Caco-2 (cell line): ENCODE data around the gene CAPN2. TPM values are rescaled to one million over a fixed set of nuclear protein-coding genes. Genes with fewer than 3 reads are reported as not detected.

Experiments used
- BruUV-seq: library from RNA; stranded (reverse); fragments of 400-500 nt; replicated peaks from 2 replicates; lab custom pipeline; 2021; lab: Mats Ljungman, UMichigan
- CTCF ChIA-PET: fragments of 300-600 bp; sonication (Branson Sonifier 250); formaldehyde crosslinking; loops from one replicate; lab custom pipeline; 2022; ENCODE audit warnings: antibody characterized with exemption; lab: Charles Lee
- POLR2A ChIA-PET: fragments of 300-600 bp; sonication (Branson Sonifier 250); formaldehyde crosslinking; loops from one replicate; lab custom pipeline; 2022; ENCODE audit warnings: antibody characterized with exemption; lab: Charles Lee
- DNase-seq, 2 experiments: peaks; one replicate each; pipeline versions ENCODE4 v3.0.0 to v3.0.0-alpha.2; 2020 to 2022
- H3K27me3 ChIP-seq: replicated peaks from 2 replicates; pipeline ENCODE4 v1.6.0; 2011; ENCODE audit warnings: low read length; ENCODE audit not compliant: control insufficient read depth, insufficient read depth
- H3K36me3 ChIP-seq: 2 replicates; pipeline ENCODE4 v1.5.1; 2011; ENCODE audit warnings: low read length; ENCODE audit not compliant: control insufficient read depth, insufficient read depth
- H3K4me1 ChIP-seq: fragments of 250-450 bp; sonication (Bioruptor Pico); 2 replicates; pipeline ENCODE4 v1.5.1; 2020; ENCODE audit warnings: mild to moderate bottlenecking
- H3K4me3 ChIP-seq: 2 replicates; pipeline ENCODE4 v1.5.1; 2011; ENCODE audit warnings: low read depth, mild to moderate bottlenecking, control low read depth, low read length
- H3K9me3 ChIP-seq: fragments of 250-450 bp; sonication (Bioruptor Pico); 2 replicates; pipeline ENCODE4 v1.5.1; 2020; ENCODE audit warnings: mild to moderate bottlenecking, moderate library complexity
- H3K27ac Mint-ChIP-seq: one replicate; pipeline ENCODE4 v1.8.0; 2022; ENCODE audit warnings: mixed read lengths; ENCODE audit not compliant: unreplicated experiment
- H3K27me3 Mint-ChIP-seq: one replicate; pipeline ENCODE4 v1.8.0; 2022; ENCODE audit warnings: mixed read lengths; ENCODE audit not compliant: insufficient read depth, unreplicated experiment
- H3K36me3 Mint-ChIP-seq: one replicate; pipeline ENCODE4 v1.8.0; 2022; ENCODE audit warnings: mild to moderate bottlenecking, mixed read lengths; ENCODE audit not compliant: insufficient read depth, unreplicated experiment
- H3K4me1 Mint-ChIP-seq: one replicate; pipeline ENCODE4 v1.8.0; 2022; ENCODE audit warnings: low read depth, mixed read lengths; ENCODE audit not compliant: unreplicated experiment
- H3K4me3 Mint-ChIP-seq: one replicate; pipeline ENCODE4 v1.8.0; 2022; ENCODE audit warnings: mild to moderate bottlenecking, moderate library complexity, mixed read lengths; ENCODE audit not compliant: unreplicated experiment
- H3K9me3 Mint-ChIP-seq: one replicate; pipeline ENCODE4 v1.8.0; 2022; ENCODE audit warnings: mixed read lengths; ENCODE audit not compliant: unreplicated experiment
- intact Hi-C: fragments of 100-400 bp; cut with micrococcal nuclease; formaldehyde crosslinking; loops from one replicate; pipeline ENCODE4 v1.10.0; 2022; ENCODE audit not compliant: unreplicated experiment
- total RNA-seq: library from RNA; stranded (reverse); gene quantifications from 2 replicates; pipeline ENCODE4 v1.2.3, GENCODE V29; 2022
- TF ChIP-seq, protein P1 (sequence below), 2 experiments: fragments of 200-600 bp in 1 of 2; IDR thresholded peaks; 1 replicate in 1 of 2; 2 replicates in 1 of 2; pipeline versions ENCODE4 v1.5.1 to v1.8.0; 2011 to 2022; ENCODE audit warnings: antibody characterized with exemption in 1 of 2, control low read depth in 1 of 2, inconsistent platforms in 1 of 2, low read depth in 1 of 2, low read length in 1 of 2, mild to moderate bottlenecking in 1 of 2, moderate library complexity in 1 of 2; ENCODE audit not compliant: insufficient read depth in 1 of 2, severe bottlenecking in 1 of 2, unreplicated experiment in 1 of 2

Gene CAPN2
- total RNA-seq, 1 experiment from 2014 or later: 157 TPM

DNA sequence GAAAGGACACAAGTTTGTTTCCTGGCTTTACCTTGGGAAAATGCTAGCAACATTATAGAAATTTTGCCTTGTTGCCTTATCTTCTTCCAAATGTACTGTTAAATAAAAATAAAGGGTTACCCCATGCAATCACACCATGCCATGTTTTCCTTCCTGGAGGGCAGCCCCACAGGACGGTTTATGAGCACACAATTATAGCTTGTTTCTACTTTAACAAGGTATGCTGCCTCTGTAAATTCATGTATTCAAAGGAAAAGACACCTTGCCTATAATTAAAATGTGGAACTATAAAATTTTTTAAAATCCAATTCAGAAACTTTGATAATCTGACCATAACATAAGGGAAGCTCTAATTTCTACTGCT, 63.4 kb downstream of the CAPN2 start:
- Mint-ChIP-seq H3K36me3 (peaks cover 91% of the 10 kb centered on the region), H3K4me3 (peak overlapping the region; percentile 17), H3K27ac (peak overlapping the region; percentile 89), H3K4me1 (peaks cover 49% of the 10 kb centered on the region), H3K9me3 (no peaks in the 10 kb centered on the region), H3K27me3 (no peaks in the 10 kb centered on the region)
- ChIA-PET POLR2A (interaction anchor here (0.6 kb wide), 1 partner anchor 34 kb away, joined by 3 read pairs; no protein-coding TSS in a partner anchor), CTCF (interaction anchor here (1.9 kb wide), 1 partner anchor 63 kb away, joined by 7 read pairs; the partner anchor contains the start of gene CAPN2)
- intact Hi-C loops: no loop called here
- BruUV-seq: no TSS peak
- Histone ChIP-seq H3K36me3 (peaks cover 11% of the 10 kb centered on the region), H3K27me3 (no peaks in the 10 kb centered on the region), H3K4me1 (peaks cover 58% of the 10 kb centered on the region), H3K9me3 (no peaks in the 10 kb centered on the region), H3K4me3 (no peak overlapping the region)
- no peak for DNase-seq
- TF ChIP-seq, protein P1, sequence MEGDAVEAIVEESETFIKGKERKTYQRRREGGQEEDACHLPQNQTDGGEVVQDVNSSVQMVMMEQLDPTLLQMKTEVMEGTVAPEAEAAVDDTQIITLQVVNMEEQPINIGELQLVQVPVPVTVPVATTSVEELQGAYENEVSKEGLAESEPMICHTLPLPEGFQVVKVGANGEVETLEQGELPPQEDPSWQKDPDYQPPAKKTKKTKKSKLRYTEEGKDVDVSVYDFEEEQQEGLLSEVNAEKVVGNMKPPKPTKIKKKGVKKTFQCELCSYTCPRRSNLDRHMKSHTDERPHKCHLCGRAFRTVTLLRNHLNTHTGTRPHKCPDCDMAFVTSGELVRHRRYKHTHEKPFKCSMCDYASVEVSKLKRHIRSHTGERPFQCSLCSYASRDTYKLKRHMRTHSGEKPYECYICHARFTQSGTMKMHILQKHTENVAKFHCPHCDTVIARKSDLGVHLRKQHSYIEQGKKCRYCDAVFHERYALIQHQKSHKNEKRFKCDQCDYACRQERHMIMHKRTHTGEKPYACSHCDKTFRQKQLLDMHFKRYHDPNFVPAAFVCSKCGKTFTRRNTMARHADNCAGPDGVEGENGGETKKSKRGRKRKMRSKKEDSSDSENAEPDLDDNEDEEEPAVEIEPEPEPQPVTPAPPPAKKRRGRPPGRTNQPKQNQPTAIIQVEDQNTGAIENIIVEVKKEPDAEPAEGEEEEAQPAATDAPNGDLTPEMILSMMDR (IDR thresholded peaks at IDR 0.05; ENCODE audit: insufficient read depth in 1 of 2, low read depth in 1 of 2, low read length in 1 of 2, severe bottlenecking in 1 of 2, unreplicated experiment in 1 of 2): no peak

- Histone ChIP-seq H3K36me3 (peaks cover 11% of the 10 kb centered on the region), H3K9me3 (no peaks in the 10 kb centered on the region), H3K4me3 (no peak overlapping the region), H3K4me1 (peaks cover 52% of the 10 kb centered on the region), H3K27me3 (no peaks in the 10 kb centered on the region)
- peak; percentile 58 to 77 for DNase-seq
- intact Hi-C loops: no loop called here
- H3K4me3 Mint-ChIP-seq: peak overlapping the region; percentile 17
- ChIA-PET POLR2A (interaction anchor here (0.6 to 1.1 kb wide), 5 partner anchors 11 to 462 kb away, joined by 3 to 5 read pairs (median 3); no protein-coding TSS in a partner anchor), CTCF (interaction anchor here (0.9 to 1.9 kb wide), 5 partner anchors 37 to 275 kb away, joined by 3 to 7 read pairs (median 4); partner anchors contain the start of gene CAPN2)
- no peaks in the 10 kb centered on the region for H3K9me3 Mint-ChIP-seq
- BruUV-seq: no TSS peak
- H3K27me3 Mint-ChIP-seq: no peaks in the 10 kb centered on the region
- H3K4me1 Mint-ChIP-seq: peaks cover 43% of the 10 kb centered on the region
- TF ChIP-seq, protein P1 (IDR thresholded peaks at IDR 0.05; ENCODE audit: insufficient read depth in 1 of 2, low read depth in 1 of 2, low read length in 1 of 2, severe bottlenecking in 1 of 2, unreplicated experiment in 1 of 2): no peak
- peak overlapping the region; percentile 89 for H3K27ac Mint-ChIP-seq
- peaks cover 91% of the 10 kb centered on the region for H3K36me3 Mint-ChIP-seq
Observed at GRCh38 chr1:223776075-223776814, 63.9 kb downstream of the CAPN2 start.

DNA sequence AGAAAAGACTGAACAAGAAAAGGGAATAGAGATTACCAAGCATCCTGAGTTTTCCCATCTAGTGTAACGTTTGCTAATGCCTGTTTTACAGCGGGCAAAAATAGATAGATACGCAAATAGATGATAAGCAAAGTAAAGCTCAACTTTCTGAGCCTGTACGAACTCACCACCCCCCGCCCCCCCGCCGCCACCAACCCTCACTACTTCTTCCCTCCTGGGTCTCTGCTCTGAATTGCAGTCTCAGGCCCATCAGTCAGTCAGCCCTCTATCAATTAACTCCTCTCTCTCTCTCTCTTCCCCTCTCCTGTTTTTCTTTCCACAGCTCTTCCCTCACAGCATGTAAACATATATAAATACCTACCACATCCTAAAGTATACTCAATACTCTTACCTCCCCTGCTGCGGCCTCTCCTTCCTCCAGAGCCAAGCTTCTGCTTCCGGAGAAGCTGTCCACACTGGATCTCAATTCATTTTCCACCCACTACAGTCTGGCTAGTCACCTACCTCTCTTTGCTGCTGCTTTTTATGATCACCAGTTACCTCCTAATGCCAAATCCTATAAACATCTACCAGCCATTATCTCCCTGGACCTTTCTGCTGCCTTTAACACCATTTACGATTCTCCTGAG, 64.6 kb downstream of the CAPN2 start:
- no TSS peak for BruUV-seq
- H3K36me3 ChIP-seq: peaks cover 11% of the 10 kb centered on the region
- peak overlapping the region; percentile 89 for H3K27ac Mint-ChIP-seq
- TF ChIP-seq, protein P1 (IDR thresholded peaks at IDR 0.05; ENCODE audit: insufficient read depth in 1 of 2, low read depth in 1 of 2, low read length in 1 of 2, severe bottlenecking in 1 of 2, unreplicated experiment in 1 of 2): no peak
- H3K36me3 Mint-ChIP-seq: peaks cover 86% of the 10 kb centered on the region
- ChIA-PET CTCF (interaction anchor here (0.9 to 1.9 kb wide), 5 partner anchors 38 to 274 kb away, joined by 3 to 7 read pairs (median 4); partner anchors contain the start of gene CAPN2), POLR2A (interaction anchor here (0.6 to 1.1 kb wide), 4 partner anchors 12 to 461 kb away, joined by 3 to 5 read pairs (median 3); no protein-coding TSS in a partner anchor)
- intact Hi-C loops: no loop called here
- DNase-seq: no peak
- H3K27me3 ChIP-seq: no peaks in the 10 kb centered on the region
- H3K9me3 ChIP-seq: no peaks in the 10 kb centered on the region
- peak overlapping the region; percentile 49 for H3K4me3 Mint-ChIP-seq
- H3K4me3 ChIP-seq: no peak overlapping the region
- H3K27me3 Mint-ChIP-seq: no peaks in the 10 kb centered on the region
- H3K4me1 Mint-ChIP-seq: peaks cover 36% of the 10 kb centered on the region
- no peaks in the 10 kb centered on the region for H3K9me3 Mint-ChIP-seq
- peaks cover 45% of the 10 kb centered on the region for H3K4me1 ChIP-seq
